PC-3 (cell line): Measurements from ENCODE around the gene MIDN. TPM values are rescaled to one million over a fixed set of nuclear protein-coding genes. Genes with fewer than 3 reads are reported as not detected.

ENCODE experiments used
- ATAC-seq: fragments of 200-7000 bp; cut with Tn5 transposase; 2 replicates; pipeline ENCODE4 v1.9.1; 2020; ENCODE audit warnings: mild to moderate bottlenecking, moderate library complexity
- BruUV-seq: library from RNA; stranded (reverse); fragments of 400-500 nt; replicated peaks from 2 replicates; lab custom pipeline; 2021; lab: Mats Ljungman, UMichigan
- CTCF ChIA-PET: fragments of 300-600 bp; sonication (Branson Sonifier 250); formaldehyde crosslinking; loops from one replicate; lab custom pipeline; 2022; ENCODE audit warnings: antibody characterized with exemption; lab: Charles Lee
- POLR2A ChIA-PET: fragments of 300-600 bp; sonication (Branson Sonifier 250); formaldehyde crosslinking; loops from one replicate; lab custom pipeline; 2022; ENCODE audit warnings: antibody characterized with exemption; ENCODE audit not compliant: unreplicated experiment; lab: Charles Lee
- DNase-seq: peaks from one replicate; pipeline ENCODE4 v3.0.0-alpha.2; 2015
- H2AFZ ChIP-seq: fragments of 300-600 bp; sonication (generic); 2 replicates; pipeline ENCODE4 v1.6.0; 2016; ENCODE audit warnings: antibody characterized with exemption, low read length
- H3F3A ChIP-seq: fragments of 300-600 bp; sonication (generic); one replicate; pipeline ENCODE4 v1.6.0; 2017; ENCODE audit warnings: antibody characterized with exemption, low read length, control low read depth, mild to moderate bottlenecking; ENCODE audit not compliant: unreplicated experiment
- H3K27ac ChIP-seq: fragments of 300-600 bp; sonication (generic); 2 replicates; pipeline ENCODE4 v1.5.1; 2016; ENCODE audit warnings: mild to moderate bottlenecking, low read length
- H3K27me3 ChIP-seq: fragments of 300-600 bp; sonication (generic); 2 replicates; pipeline ENCODE4 v1.6.1; 2016; ENCODE audit warnings: low read length, mixed read lengths
- H3K36me3 ChIP-seq: fragments of 300-600 bp; sonication (generic); 2 replicates; pipeline ENCODE4 v1.6.1; 2016; ENCODE audit warnings: low read depth, mixed run types, low read length, mixed read lengths
- H3K4me1 ChIP-seq: fragments of 300-600 bp; sonication (generic); 2 replicates; pipeline ENCODE4 v1.5.1; 2016; ENCODE audit warnings: low read length; ENCODE audit not compliant: insufficient read depth
- H3K4me2 ChIP-seq: fragments of 300-600 bp; sonication (generic); 2 replicates; pipeline ENCODE4 v1.6.0; 2016; ENCODE audit warnings: low read length
- H3K4me3 ChIP-seq: fragments of 300-600 bp; sonication (generic); 2 replicates; pipeline ENCODE4 v1.5.1; 2016; ENCODE audit warnings: mild to moderate bottlenecking, low read length, mixed read lengths
- H3K79me2 ChIP-seq: fragments of 300-600 bp; sonication (generic); 2 replicates; pipeline ENCODE4 v1.6.1; 2017; ENCODE audit warnings: low read length, mixed read lengths
- H3K9ac ChIP-seq: fragments of 300-600 bp; sonication (generic); 2 replicates; pipeline ENCODE4 v1.6.0; 2016; ENCODE audit warnings: mild to moderate bottlenecking, low read length
- H3K9me2 ChIP-seq: fragments of 300-600 bp; sonication (generic); replicated peaks from 2 replicates; pipeline ENCODE4 v1.6.1; 2016; ENCODE audit warnings: mixed run types, low read length, mixed read lengths
- H3K9me3 ChIP-seq: fragments of 300-600 bp; sonication (generic); 2 replicates; pipeline ENCODE4 v1.6.1; 2016; ENCODE audit warnings: low read length, mixed read lengths
- H4K20me1 ChIP-seq: fragments of 300-600 bp; sonication (generic); 2 replicates; pipeline ENCODE4 v1.6.1; 2016; ENCODE audit warnings: low read length, mixed read lengths
- EZH2 ChIP-seq: fragments of 300-600 bp; sonication (generic); IDR thresholded peaks from one replicate; pipeline ENCODE4 v1.6.1; 2017; ENCODE audit warnings: antibody characterized with exemption, mild to moderate bottlenecking, low read length; ENCODE audit not compliant: unreplicated experiment
- EZH2phosphoT487 ChIP-seq: fragments of 300-600 bp; sonication (generic); IDR thresholded peaks from 2 replicates; pipeline ENCODE4 v1.6.1; 2018; ENCODE audit warnings: mild to moderate bottlenecking, antibody characterized with exemption, low read length, borderline replicate concordance
- intact Hi-C: fragments of 100-400 bp; cut with micrococcal nuclease; formaldehyde crosslinking; loops from 2 replicates; pipeline ENCODE4 v1.9.0; 2023
- total RNA-seq: library from RNA; depleted of rRNA; stranded (reverse); fragments of >200 nt; gene quantifications from 2 replicates; pipeline ENCODE4 v1.2.3, GENCODE V29; 2014
- TF ChIP-seq, protein P1 (sequence below): fragments of 300-600 bp; sonication (generic); conservative IDR thresholded peaks from 2 replicates; pipeline ENCODE4 v1.5.1; 2017; ENCODE audit warnings: antibody characterized with exemption, low read depth, mild to moderate bottlenecking, low read length

The MIDN gene
- total RNA-seq, 1 experiment from 2014 or later: 17.3 TPM

DNA sequence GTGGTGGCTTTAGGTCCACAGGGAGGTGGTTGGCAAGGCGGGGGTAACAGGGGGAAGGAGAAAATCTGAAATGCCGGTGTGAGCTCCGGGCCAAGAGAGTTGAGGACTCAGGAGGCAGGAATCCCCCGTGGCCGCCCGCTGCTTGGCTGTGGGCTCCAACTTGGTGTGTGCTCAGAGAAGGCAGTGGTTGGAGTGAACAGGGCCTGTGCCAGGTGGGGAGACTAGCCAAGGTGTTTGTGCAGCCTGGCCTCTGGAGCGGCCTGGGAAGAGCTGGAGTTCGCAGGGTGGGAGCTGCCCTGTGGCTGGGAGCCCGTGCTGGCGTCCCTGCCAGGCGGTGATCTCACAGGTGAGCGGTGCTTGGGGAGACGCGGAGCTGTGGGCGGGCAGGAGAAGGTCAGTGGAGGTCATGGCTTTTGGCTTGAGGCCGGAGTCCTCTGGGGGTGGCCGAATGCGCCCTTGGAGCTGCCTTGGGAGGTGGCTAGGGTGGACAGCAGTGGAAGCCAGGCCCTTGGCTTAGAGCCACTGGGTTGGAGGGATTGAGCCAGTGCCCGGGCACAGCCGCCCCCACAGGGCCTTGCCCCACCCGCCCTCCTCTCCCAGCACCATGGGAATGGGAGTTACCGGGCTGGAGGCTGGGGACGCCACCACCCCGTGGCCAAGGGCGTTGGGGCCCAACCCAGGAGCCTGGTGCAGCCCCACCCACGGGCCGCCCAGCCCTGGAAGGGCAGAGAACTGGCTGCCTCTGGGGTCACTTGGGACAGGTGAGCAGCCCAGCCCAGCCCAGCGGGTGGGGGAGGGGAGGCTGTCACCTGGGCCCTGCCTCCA is 13.6 kb downstream of the MIDN start:
- BruUV-seq: no TSS peak

DNA sequence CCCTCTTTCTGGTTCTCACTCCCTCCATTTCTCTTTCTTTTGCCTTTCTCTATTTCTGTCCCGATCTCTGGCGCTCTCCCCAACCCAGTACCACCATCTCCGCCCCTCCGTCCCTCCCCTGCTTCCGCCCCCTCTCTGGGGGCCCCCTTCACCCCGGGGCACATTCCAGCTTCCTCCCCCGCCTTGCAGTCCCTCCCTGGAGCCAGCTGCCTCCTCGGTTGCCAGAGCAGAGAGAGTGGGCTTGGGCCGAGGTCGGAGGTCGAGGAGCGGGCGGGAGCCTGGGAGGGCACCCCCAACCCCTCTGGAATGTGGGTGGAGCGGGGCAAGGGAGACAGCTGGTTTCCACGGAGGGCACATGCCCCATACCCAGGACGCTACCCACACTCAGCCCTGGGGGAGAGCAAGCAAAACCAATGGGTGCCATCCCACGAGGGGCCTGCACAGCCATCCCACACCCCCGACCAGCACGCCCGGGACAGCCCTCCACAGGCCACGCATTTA is 14.3 kb downstream of the MIDN start:
- Histone ChIP-seq H3K4me3 (peak overlapping the region; percentile 86), H3F3A (peaks cover 14% of the 10 kb centered on the region), H3K9me3 (no peaks in the 10 kb centered on the region), H2AFZ (no peak overlapping the region), H3K36me3 (no peaks in the 10 kb centered on the region; the same call in 1 of the 2 replicates), H3K4me1 (peaks cover 59% of the 10 kb centered on the region), H3K27ac (peak overlapping the region; percentile 92), H3K4me2 (peak overlapping the region; percentile 99), H4K20me1 (no peaks in the 10 kb centered on the region), H3K27me3 (no peaks in the 10 kb centered on the region), H3K79me2 (peaks cover 12% of the 10 kb centered on the region), H3K9me2 (no peaks in the 10 kb centered on the region), H3K9ac (peak overlapping the region; percentile 94)
- intact Hi-C loops: no loop called here
- ChIA-PET CTCF (interaction anchor here (0.9 kb wide), 1 partner anchor 18 kb away, joined by 4 read pairs; no protein-coding TSS in a partner anchor), POLR2A (no interaction called here)
- no TSS peak for BruUV-seq
- no peak for DNase-seq
- ATAC-seq: no peak
- TF ChIP-seq EZH2phosphoT487 (no peak), EZH2 (no peak)
- TF ChIP-seq, protein P1, sequence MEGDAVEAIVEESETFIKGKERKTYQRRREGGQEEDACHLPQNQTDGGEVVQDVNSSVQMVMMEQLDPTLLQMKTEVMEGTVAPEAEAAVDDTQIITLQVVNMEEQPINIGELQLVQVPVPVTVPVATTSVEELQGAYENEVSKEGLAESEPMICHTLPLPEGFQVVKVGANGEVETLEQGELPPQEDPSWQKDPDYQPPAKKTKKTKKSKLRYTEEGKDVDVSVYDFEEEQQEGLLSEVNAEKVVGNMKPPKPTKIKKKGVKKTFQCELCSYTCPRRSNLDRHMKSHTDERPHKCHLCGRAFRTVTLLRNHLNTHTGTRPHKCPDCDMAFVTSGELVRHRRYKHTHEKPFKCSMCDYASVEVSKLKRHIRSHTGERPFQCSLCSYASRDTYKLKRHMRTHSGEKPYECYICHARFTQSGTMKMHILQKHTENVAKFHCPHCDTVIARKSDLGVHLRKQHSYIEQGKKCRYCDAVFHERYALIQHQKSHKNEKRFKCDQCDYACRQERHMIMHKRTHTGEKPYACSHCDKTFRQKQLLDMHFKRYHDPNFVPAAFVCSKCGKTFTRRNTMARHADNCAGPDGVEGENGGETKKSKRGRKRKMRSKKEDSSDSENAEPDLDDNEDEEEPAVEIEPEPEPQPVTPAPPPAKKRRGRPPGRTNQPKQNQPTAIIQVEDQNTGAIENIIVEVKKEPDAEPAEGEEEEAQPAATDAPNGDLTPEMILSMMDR: no peak

More for the DNA sequence above, 13.6 kb downstream of the MIDN start:
- H3K27ac ChIP-seq: peak overlapping the region; percentile 92
- no peak for TF ChIP-seq EZH2phosphoT487
- no peak for TF ChIP-seq EZH2
- TF ChIP-seq, protein P1: no peak
- H3K4me2 ChIP-seq: peak overlapping the region; percentile 99
- H3K9me2 ChIP-seq: no peaks in the 10 kb centered on the region
- H3F3A ChIP-seq: peaks cover 14% of the 10 kb centered on the region
- no peaks in the 10 kb centered on the region for H4K20me1 ChIP-seq
- H2AFZ ChIP-seq: peak overlapping the region; percentile 60; the same call in 1 of the 2 replicates
- peak overlapping the region; percentile 86 for H3K4me3 ChIP-seq
- CTCF ChIA-PET: interaction anchor here (0.9 kb wide), 1 partner anchor 17 kb away, joined by 4 read pairs; no protein-coding TSS in a partner anchor
- no peaks in the 10 kb centered on the region for H3K27me3 ChIP-seq
- no peaks in the 10 kb centered on the region for H3K9me3 ChIP-seq
- POLR2A ChIA-PET: no interaction called here
- peak; percentile 8 for ATAC-seq
- H3K9ac ChIP-seq: peak overlapping the region; percentile 94
- peaks cover 53% of the 10 kb centered on the region for H3K4me1 ChIP-seq
- DNase-seq: peak; percentile 48
- intact Hi-C loops: no loop called here
- peaks cover 12% of the 10 kb centered on the region for H3K79me2 ChIP-seq
- H3K36me3 ChIP-seq: peaks cover 2% of the 10 kb centered on the region; the same call in 1 of the 2 replicates
